GM21619 (cell line): Measurements from ENCODE around the gene CASKIN2.
"Not testable (repeated sequence)": the region's sequence is repeated elsewhere in the genome, so short reads cannot be mapped to it uniquely, and the experiment has no call there.

ENCODE experiments used
- ATAC-seq: cut with Tn5 transposase; IDR thresholded peaks from one replicate; pipeline ENCODE4 v1.9.1; 2021; ENCODE audit not compliant: unreplicated experiment

The CASKIN2 gene

GRCh38 chr17:75524269-75524969 lies 9.1 kb upstream of the CASKIN2 start:
- no peak for ATAC-seq

DNA sequence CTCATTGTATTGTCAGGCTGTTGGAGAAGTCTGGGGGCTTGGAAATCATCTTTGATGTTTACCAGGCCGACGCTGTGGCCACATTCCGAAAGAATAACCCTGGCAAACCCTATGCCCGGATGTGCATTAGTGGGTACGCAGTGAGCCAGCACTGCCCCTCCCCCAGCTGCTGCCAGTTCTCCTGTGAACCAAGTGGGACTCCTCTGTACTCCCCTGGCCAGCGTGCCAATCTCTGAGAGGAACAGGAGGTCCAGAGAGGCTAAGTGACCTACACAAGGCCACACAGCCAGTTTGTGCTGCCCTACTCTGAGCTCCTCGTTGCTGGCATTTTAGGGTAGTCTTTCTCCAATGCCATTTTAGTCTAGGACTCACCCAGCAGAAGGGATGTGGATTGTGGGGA lies 8.3 kb upstream of the CASKIN2 start:
- ATAC-seq, result no peak

- no peak for ATAC-seq
Measured at GRCh38 chr17:75521951-75522727, 6.8 kb upstream of the CASKIN2 start.

DNA sequence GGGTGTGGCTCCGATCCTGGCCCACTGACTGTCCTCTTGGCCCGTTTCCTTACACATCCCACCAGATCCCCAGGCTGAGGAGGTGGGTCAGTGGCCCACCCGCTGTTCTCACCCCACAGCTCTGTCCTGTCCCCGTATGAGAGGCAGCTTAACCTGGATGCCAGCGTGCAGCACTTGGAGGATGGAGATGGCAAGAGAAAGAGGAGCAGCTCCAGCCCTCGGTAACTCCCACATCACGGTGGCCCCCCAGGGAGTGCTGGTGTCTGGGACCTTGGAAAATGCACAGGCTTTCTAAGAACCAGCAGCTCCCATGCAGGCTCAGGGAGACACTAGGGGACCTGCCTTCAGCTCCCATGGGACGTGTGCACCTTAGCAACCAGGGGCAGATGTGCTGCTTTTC lies 6.0 kb upstream of the CASKIN2 start:
- no peak for ATAC-seq

- not testable (repeated sequence) for ATAC-seq
Measured at GRCh38 chr17:75520413-75520812, 5.1 kb upstream of the CASKIN2 start.

DNA sequence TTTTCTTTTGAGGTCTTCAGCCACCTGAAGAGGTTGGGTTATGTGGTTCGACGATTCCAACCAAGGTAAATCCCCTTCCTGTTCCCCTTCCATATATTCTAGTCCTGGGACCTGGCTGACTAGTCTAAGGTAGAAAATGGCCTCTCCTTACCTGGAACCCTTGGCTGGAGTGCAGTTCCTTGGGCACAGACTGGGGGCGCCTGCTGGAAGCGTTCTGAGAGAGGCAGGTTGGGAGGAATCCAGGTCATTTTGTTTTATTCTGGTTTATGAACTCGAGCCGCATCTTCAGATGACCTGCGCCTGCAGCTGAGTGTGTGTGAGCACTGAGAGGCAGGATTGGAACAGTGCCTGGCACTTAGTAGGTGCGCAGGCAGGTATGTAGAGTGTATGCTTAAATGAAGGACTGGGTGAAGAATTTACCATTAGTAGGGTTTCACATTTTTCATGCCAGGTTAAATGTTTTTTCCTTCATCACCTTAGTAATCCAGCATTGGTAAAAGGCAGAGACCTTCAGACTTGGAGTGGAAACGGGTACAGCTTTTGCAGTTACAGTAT lies 3.7 kb upstream of the CASKIN2 start:
- no peak for ATAC-seq

DNA sequence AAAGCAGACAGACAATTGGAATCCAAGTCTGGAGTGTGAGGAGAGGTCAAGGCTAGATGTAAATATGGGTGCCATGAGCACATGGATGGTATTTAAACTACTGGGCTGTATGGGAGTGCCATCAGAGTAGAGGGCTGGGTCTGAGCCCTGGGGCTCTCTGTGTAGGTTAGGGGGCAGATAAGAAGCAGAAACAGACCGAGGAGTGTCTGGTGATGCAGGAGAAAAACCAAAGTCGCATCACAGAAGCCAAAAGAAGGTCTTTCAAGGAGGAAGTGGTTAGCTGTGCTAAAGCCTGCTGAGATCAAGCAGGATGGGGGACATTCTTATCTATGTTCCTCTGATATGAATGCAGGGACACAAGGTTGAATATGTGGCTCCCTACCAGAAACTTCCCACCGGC lies 2.9 kb upstream of the CASKIN2 start:
- no peak for ATAC-seq

DNA sequence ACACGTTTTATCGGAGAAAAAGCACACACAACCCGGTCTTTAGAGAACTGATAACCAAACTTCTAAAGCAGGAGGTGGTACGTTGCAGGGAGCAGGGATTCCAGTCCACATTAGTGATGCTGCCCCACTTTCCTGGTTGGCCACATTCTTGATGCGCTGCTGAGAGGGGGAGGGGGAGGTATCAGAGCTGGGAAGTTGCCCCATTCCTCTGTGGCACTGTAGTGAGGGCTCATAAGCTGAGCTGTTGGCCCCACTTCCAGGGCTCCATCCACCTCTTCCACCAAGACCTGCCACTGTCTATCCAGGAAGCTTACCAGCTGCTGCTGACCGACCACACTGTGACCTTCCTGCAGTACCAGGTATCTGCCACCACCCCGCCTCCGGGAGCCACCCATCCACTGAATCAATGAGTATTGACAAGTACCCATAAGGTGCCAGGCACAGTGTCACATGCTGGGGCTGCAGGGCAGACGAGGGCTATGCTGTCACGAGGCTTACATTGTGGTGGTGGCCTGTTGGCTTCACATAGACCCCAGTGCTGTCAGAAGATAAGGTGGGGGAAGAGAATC lies 2.0 kb upstream of the CASKIN2 start:
- no peak for ATAC-seq

- peak; percentile 23 for ATAC-seq
Measured at GRCh38 chr17:75516619-75517296, 1.4 kb upstream of the CASKIN2 start.

DNA sequence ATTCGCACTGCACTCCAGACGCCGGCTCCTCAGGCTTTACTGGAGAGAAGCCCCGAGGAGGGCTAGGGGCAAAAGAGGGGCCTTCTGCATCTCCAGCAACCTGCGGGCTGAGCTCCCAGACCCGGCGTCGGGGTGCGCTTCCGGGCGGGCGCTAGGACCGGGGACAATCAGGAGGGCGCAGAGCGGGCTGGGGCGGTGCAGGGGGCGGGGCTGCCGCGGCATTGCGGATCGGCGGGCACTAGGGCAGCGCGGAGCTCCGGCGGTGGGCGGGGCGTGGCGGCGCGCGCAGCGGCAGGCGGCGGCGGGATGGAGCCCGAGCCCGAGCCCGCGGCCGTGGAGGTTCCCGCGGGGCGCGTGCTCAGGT lies 900 bp upstream of the CASKIN2 start, which contains the start of gene TSEN54:
TSS of gene TSEN54 (plus strand) at position 274 of the 364 bp plus-strand sequence. CDS start at position 307, 33 bp downstream.
- ATAC-seq, result peak; percentile 66

- peak; percentile 1 for ATAC-seq
Measured at GRCh38 chr17:75514919-75515495, 330 bp downstream of the CASKIN2 start.

- ATAC-seq, result no peak
Measured at GRCh38 chr17:75514299-75514918, 928 bp downstream of the CASKIN2 start.

GRCh38 chr17:75513641-75514000 lies 1.7 kb downstream of the CASKIN2 start:
- no peak for ATAC-seq

DNA sequence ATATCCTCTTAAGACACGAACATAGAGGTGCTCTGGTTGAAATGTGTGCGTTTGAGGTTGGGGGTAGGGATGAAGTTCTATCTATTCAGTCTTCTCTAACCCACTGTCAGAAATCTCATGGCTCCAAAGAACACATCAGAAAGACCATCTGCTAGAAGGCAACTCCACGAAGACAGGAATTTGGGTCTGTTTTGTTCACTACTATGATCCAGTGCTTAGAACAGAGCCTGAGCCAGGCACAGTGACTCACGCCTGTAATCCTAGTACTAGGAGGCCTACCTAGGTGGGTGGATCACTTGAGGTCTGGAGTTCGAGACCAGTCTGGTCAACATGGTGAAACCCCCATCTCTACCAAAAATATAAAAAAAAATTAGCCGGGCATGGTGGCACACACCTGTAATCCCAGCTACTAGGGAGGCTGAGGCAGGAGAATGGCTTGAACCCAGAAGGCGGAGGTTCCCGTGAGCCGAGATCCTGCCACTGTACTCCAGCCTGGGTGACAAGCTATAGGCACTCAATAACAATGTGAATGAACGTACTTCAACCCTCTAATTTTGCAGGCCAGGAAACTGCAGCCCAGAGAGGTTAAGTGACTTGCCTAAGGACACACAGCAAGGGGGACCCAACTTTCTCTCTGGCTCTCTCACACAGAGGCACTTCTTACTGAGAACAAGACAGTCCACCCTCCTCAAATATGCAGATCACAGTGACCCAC lies 2.3 kb downstream of the CASKIN2 start:
- no peak for ATAC-seq

- ATAC-seq, result no peak
Measured at GRCh38 chr17:75511610-75512575, 3.4 kb downstream of the CASKIN2 start.

GRCh38 chr17:75511270-75511609 lies 4.1 kb downstream of the CASKIN2 start:
- ATAC-seq, result no peak

GRCh38 chr17:75509528-75510258 lies 5.6 kb downstream of the CASKIN2 start:
- no peak for ATAC-seq

DNA sequence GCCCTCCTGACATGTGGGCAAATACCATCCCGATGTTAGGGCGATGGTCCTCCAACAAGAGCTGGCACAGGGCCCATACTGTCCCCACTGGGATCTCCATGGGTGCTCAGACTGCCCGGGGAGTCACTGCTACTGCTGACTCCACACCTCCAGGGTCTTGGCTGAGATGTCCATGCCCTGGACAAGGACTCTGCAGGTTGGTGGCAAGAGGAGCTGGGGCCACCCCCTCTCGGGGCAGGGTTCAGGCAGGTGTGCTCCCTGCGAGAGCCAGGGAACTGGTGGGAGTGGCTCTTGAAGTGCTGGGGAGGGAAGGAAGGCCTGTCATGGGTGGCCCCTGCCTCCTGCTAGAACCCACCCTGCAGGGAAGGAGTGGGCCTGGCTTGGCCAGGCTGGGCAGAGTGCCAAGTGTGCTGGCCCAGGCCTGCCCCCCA lies 6.4 kb downstream of the CASKIN2 start:
- no peak for ATAC-seq
